ENCODE data around the gene NEDD9. TPM values are rescaled to one million over a fixed set of nuclear protein-coding genes. Genes with fewer than 3 reads are reported as not detected.

The NEDD9 gene
- polyA plus RNA-seq, 1 donor (not counting 4 experiments of a cell fraction or from before 2014, with no cell fraction given), result 3.3 TPM

DNA sequence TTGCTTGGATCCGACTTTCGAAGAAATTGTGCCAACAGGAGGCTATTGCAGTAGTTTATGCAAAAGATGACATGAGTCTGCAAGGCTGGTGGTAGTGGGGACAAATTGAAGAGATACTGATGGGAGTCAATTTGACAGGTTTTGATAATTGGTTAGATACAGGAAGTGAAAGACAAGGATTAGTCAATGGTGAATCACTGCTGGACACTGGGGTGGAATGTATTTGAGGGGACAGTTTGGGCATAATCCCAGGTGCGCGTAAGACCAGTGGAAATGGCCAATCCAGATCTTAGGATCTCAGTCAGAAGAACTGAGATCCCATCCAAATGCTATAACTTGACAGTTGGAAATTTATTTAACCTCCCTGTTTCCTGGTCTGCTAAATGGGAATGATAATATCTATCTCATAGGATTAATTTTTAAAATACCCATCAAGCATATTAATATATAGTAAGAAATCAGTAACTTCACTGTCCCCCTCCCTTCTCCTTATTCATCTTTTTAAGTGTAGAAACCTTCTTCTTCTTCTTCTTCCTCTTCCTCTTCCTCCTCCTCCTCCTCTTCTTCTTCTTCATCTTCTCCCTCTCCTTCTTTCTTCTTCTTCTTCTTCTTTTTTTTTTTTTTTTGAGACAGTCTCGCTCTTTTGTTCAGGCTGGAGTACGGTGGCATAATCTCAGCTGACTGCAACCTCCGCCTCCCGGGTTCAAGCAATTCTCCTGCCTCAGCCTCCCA is 90.0 kb downstream of the NEDD9 start:
- Histone ChIP-seq H3K36me3 (ENCODE audit: control insufficient read depth in 2 of 2, extremely low read depth in 1 of 2, insufficient read depth in 2 of 2, low read length in 2 of 2) (no peaks in the 10 kb centered on the region), H3K9me3 (ENCODE audit: control insufficient read depth, low read depth, low read length) (no peaks in the 10 kb centered on the region), H3K4me3 (ENCODE audit: control insufficient read depth in 2 of 3, extremely low read depth in 1 of 3, insufficient read depth in 2 of 3, low read depth in 1 of 3, low read length in 3 of 3) (no peak overlapping the region), H3K4me1 (ENCODE audit: control insufficient read depth, extremely low read depth, insufficient read depth, low read length) (peaks cover 64% of the 10 kb centered on the region), H3K9me1 (ENCODE audit: control insufficient read depth, extremely low read depth, insufficient read depth, low read length) (peaks cover 3% of the 10 kb centered on the region), H3K9ac (ENCODE audit: control insufficient read depth, extremely low read depth, insufficient read depth, low read length) (no peak overlapping the region), H3K4me2 (ENCODE audit: control insufficient read depth, extremely low read depth, insufficient read depth, low read depth, low read length) (no peak overlapping the region), H4K20me1 (ENCODE audit: control insufficient read depth, extremely low read depth, insufficient read depth, low read length) (no peaks in the 10 kb centered on the region), H3K79me2 (ENCODE audit: control insufficient read depth, insufficient read depth, low read length) (no peaks in the 10 kb centered on the region), H3K27ac (ENCODE audit: control insufficient read depth, insufficient read depth, low read length) (no peak overlapping the region), H3K27me3 (ENCODE audit: control insufficient read depth, extremely low read depth, insufficient read depth, low read length) (no peaks in the 10 kb centered on the region), H2AFZ (ENCODE audit: control insufficient read depth, low read length) (no peak overlapping the region)
- TF ChIP-seq, protein P1, sequence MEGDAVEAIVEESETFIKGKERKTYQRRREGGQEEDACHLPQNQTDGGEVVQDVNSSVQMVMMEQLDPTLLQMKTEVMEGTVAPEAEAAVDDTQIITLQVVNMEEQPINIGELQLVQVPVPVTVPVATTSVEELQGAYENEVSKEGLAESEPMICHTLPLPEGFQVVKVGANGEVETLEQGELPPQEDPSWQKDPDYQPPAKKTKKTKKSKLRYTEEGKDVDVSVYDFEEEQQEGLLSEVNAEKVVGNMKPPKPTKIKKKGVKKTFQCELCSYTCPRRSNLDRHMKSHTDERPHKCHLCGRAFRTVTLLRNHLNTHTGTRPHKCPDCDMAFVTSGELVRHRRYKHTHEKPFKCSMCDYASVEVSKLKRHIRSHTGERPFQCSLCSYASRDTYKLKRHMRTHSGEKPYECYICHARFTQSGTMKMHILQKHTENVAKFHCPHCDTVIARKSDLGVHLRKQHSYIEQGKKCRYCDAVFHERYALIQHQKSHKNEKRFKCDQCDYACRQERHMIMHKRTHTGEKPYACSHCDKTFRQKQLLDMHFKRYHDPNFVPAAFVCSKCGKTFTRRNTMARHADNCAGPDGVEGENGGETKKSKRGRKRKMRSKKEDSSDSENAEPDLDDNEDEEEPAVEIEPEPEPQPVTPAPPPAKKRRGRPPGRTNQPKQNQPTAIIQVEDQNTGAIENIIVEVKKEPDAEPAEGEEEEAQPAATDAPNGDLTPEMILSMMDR (optimal IDR thresholded peaks at IDR 0.05 in 1 of 3, IDR thresholded peaks at IDR 0.05 in 1 of 3, conservative IDR thresholded peaks at IDR 0.05 in 1 of 3; ENCODE audit: extremely low read depth in 1 of 3, insufficient read depth in 2 of 3, low read length in 3 of 3), result no peak
- no peak for TF ChIP-seq EZH2 (IDR thresholded peaks at IDR 0.05; ENCODE audit: low read length)
- DNase-seq (ENCODE audit: low read depth, low spot score), result no peak
- dilution Hi-C loops (cut with MboI; ENCODE audit: extremely low pct_ligation_motif_present, low sequenced_read_pairs), result no loop called here
- no peak for FAIRE-seq

DNA sequence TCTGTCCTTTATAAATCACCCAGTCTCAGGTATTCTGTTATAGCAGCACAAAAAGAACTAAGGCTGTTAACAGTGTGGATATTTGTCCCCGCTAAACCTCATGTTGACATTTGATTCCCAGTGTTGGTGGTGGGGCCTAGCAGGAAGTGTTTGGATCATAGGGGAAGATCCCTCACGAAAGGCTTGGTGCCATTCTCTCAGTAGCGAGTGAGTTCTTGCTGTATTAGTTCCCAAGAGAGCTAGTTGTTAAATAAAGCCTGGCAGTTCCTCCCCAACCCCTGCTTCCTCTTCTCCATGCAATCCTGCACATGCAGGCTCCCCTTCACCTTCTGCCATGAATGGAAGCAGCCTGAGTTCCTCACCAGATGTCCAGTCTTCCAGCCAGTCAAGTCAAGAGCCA is 91.2 kb downstream of the NEDD9 start:
- Histone ChIP-seq H3K79me2 (ENCODE audit: control insufficient read depth, insufficient read depth, low read length) (no peaks in the 10 kb centered on the region), H3K9me1 (ENCODE audit: control insufficient read depth, extremely low read depth, insufficient read depth, low read length) (peaks cover under 1% of the 10 kb centered on the region), H3K4me3 (ENCODE audit: control insufficient read depth in 2 of 3, extremely low read depth in 1 of 3, insufficient read depth in 2 of 3, low read depth in 1 of 3, low read length in 3 of 3) (no peak overlapping the region), H2AFZ (ENCODE audit: control insufficient read depth, low read length) (no peak overlapping the region), H3K9ac (ENCODE audit: control insufficient read depth, extremely low read depth, insufficient read depth, low read length) (no peak overlapping the region), H4K20me1 (ENCODE audit: control insufficient read depth, extremely low read depth, insufficient read depth, low read length) (no peaks in the 10 kb centered on the region), H3K27ac (ENCODE audit: control insufficient read depth, insufficient read depth, low read length) (no peak overlapping the region), H3K9me3 (ENCODE audit: control insufficient read depth, low read depth, low read length) (no peaks in the 10 kb centered on the region), H3K27me3 (ENCODE audit: control insufficient read depth, extremely low read depth, insufficient read depth, low read length) (no peaks in the 10 kb centered on the region), H3K36me3 (ENCODE audit: control insufficient read depth in 2 of 2, extremely low read depth in 1 of 2, insufficient read depth in 2 of 2, low read length in 2 of 2) (no peaks in the 10 kb centered on the region), H3K4me2 (ENCODE audit: control insufficient read depth, extremely low read depth, insufficient read depth, low read depth, low read length) (no peak overlapping the region), H3K4me1 (ENCODE audit: control insufficient read depth, extremely low read depth, insufficient read depth, low read length) (peaks cover 72% of the 10 kb centered on the region)
- dilution Hi-C loops (cut with MboI; ENCODE audit: extremely low pct_ligation_motif_present, low sequenced_read_pairs), result no loop called here
- TF ChIP-seq, protein P1 (optimal IDR thresholded peaks at IDR 0.05 in 1 of 3, IDR thresholded peaks at IDR 0.05 in 1 of 3, conservative IDR thresholded peaks at IDR 0.05 in 1 of 3; ENCODE audit: extremely low read depth in 1 of 3, insufficient read depth in 2 of 3, low read length in 3 of 3), result no peak
- no peak for TF ChIP-seq EZH2 (IDR thresholded peaks at IDR 0.05; ENCODE audit: low read length)
- DNase-seq (ENCODE audit: low read depth, low spot score) (no peak), FAIRE-seq (no peak)
